Heart left ventricle (tissue), 13 donors: Measurements from ENCODE around the gene ANXA11.
"Not testable (repeated sequence)": the region's sequence is repeated elsewhere in the genome, so short reads cannot be mapped to it uniquely, and the experiment has no call there.

Source experiments
- CTCF ChIP-seq, 12 donors: fragments of 200-600 bp; sonication (generic) in 4 of 12; IDR thresholded peaks; one replicate each; pipeline versions ENCODE4 v1.5.0 to v1.8.0; 2018 to 2022; ENCODE audit warnings: antibody characterized with exemption in 12 of 12, mild to moderate bottlenecking in 5 of 12
- POLR2A ChIP-seq, 2 donors: fragments of 450-650 bp; IDR thresholded peaks; one replicate each; pipeline ENCODE4 v1.6.1; 2017; ENCODE audit warnings: antibody characterized with exemption in 2 of 2, mild to moderate bottlenecking in 2 of 2, moderate library complexity in 2 of 2
- donor health status: ischemic (EF 13 %, LVEDD 7.1; RV severe dilation, severe dysfunction).
- donor health status: DM: no; HTN: yes; CAD: no.
- donor health status: DM: no; HTN: no; CAD: no.
- donor health status: ischemic (EF 25% LVEDD 6.9; RV normal size, moderate dysfunction).
- donor health status: ischemic (EF 25% LVEDD 5.7; RV mildly dilated, moderate dysfunction).
- donor health status: ischemic (EF 35%, LVEDD 5.7; RV mildly dilated, moderate dysfunction).
- donor health status: nonischemic (EF 11% LVEDD 7.7; RV severe dilation, severe dysfunction).
- donor health status: DM: yes; HTN: yes; CAD: no.
- donor health status: PGD.
- donor health status: ischemic (EF 29% LVEDD 5.4; RV normal size, mild dysfunction).
- donor health status: nonischemic (EF 23%, LVEDD 6.1; RV moderate dilation, normal function).

GRCh38 chr10:80145406-80146308 is 59.7 kb downstream of the ANXA11 start:
- TF ChIP-seq CTCF, POLR2A (IDR thresholded peaks at IDR 0.05): not testable (repeated sequence)
